Endometrial microvascular endothelial cells (primary cell): ENCODE results near the gene MAVS. TPM values are rescaled to one million over a fixed set of nuclear protein-coding genes. Genes with fewer than 3 reads are reported as not detected.

Source experiments
- in situ Hi-C: cut with HindIII; loops from 2 replicates; pipeline ENCODE4 v1.10.0; 2017; ENCODE audit warnings: low sequenced_read_pairs, low pct_unique_long_range_greater_than_20kb; ENCODE audit errors: inconsistent ontology term
- total RNA-seq: library from RNA; depleted of rRNA; stranded (reverse); fragments of >200 nt; gene quantifications from one replicate; pipeline ENCODE4 v1.2.3, GENCODE V29; 2015; ENCODE audit errors: inconsistent ontology term

Gene MAVS
- total RNA-seq, result 24.4 TPM

- in situ Hi-C loops, result no loop called here
Measured at GRCh38 chr20:3846740-3847428, at the start of gene MAVS. MAVS (plus strand) TSS chr20:3846834; CDS start chr20:3854625, 7,791 bp downstream.

- in situ Hi-C loops, result no loop called here
Measured at GRCh38 chr20:3797226-3797545, 49.4 kb upstream of the MAVS start.

- in situ Hi-C loops, result no loop called here
Measured at GRCh38 chr20:3797592-3798372, 48.9 kb upstream of the MAVS start.

GRCh38 chr20:3798373-3798768, 48.3 kb upstream of the MAVS start:
- in situ Hi-C loops, result no loop called here

GRCh38 chr20:3798908-3799248, 47.8 kb upstream of the MAVS start:
- in situ Hi-C loops, result no loop called here

- in situ Hi-C loops, result no loop called here
Measured at GRCh38 chr20:3800256-3800877, 46.3 kb upstream of the MAVS start.

GRCh38 chr20:3800878-3801260, 45.8 kb upstream of the MAVS start:
- in situ Hi-C loops, result no loop called here

- in situ Hi-C loops, result no loop called here
Measured at GRCh38 chr20:3801299-3801698, 45.3 kb upstream of the MAVS start.

GRCh38 chr20:3801846-3802245, 44.8 kb upstream of the MAVS start:
- in situ Hi-C loops, result no loop called here

GRCh38 chr20:3802524-3803239, 44.0 kb upstream of the MAVS start:
- in situ Hi-C loops, result no loop called here

GRCh38 chr20:3803289-3803688, 43.3 kb upstream of the MAVS start:
- in situ Hi-C loops, result no loop called here

GRCh38 chr20:3803854-3804253, 42.8 kb upstream of the MAVS start:
- in situ Hi-C loops, result no loop called here

- in situ Hi-C loops, result no loop called here
Measured at GRCh38 chr20:3804254-3804751, 42.3 kb upstream of the MAVS start.

GRCh38 chr20:3804781-3805180, 41.9 kb upstream of the MAVS start:
- in situ Hi-C loops, result no loop called here

GRCh38 chr20:3808544-3808943, 38.1 kb upstream of the MAVS start:
- in situ Hi-C loops, result no loop called here

- in situ Hi-C loops, result no loop called here
Measured at GRCh38 chr20:3811467-3812258, 35.0 kb upstream of the MAVS start.

- in situ Hi-C loops, result no loop called here
Measured at GRCh38 chr20:3812259-3812681, 34.4 kb upstream of the MAVS start.

GRCh38 chr20:3812975-3813847, 33.4 kb upstream of the MAVS start:
- in situ Hi-C loops, result no loop called here
